Measurements from ENCODE around the gene USP4. TPM values are rescaled to one million over a fixed set of nuclear protein-coding genes. Genes with fewer than 3 reads are reported as not detected.
"Not testable (repeated sequence)": the region's sequence is repeated elsewhere in the genome, so short reads cannot be mapped to it uniquely, and the experiment has no call there.

USP4 gene
- total RNA-seq, 1 experiment from 2014 or later = 32.8 TPM

DNA sequence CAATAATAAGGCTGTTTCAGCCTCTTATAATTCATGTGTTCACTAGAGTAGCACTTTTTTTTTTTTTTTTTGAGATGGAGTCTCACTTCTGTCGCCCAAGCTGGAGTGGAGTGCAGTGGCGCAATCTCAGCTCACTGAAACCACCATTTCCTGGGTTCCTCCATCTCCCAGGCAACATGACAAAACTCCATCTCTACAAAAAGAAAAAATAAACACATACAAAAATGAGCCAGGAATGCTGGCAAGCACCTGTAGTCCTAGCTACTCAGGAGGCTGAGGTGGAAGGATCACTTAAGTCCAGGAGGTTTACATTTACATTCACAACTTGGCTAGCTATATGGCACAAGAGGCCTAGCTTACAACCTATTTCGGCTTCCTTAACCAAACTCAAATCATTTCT is 6.8 kb downstream of the USP4 start:
- CTCF ChIA-PET = no interaction called here
- H3K9me3 ChIP-seq (ENCODE audit: low read depth, low read length, poor library complexity, severe bottlenecking) = no peaks in the 10 kb centered on the region
- no peaks in the 10 kb centered on the region for H3K4me1 ChIP-seq (ENCODE audit: insufficient read depth, low read length, poor library complexity, severe bottlenecking)
- DNase-seq (ENCODE audit: low spot score) = no peak
- intact Hi-C loops (cut with micrococcal nuclease; ENCODE audit: unreplicated experiment) = no loop called here
- POLR2A ChIA-PET (ENCODE audit: low non-redundant PET) = no interaction called here
- BruUV-seq (replicated peaks) = no TSS peak
- no peak overlapping the region for H3K27ac ChIP-seq (ENCODE audit: low read depth, low read length, poor library complexity, severe bottlenecking)
- no peak overlapping the region for H3K4me3 ChIP-seq (ENCODE audit: low read depth, low read length, poor library complexity, severe bottlenecking)
- no peak for TF ChIP-seq EZH2 (IDR thresholded peaks at IDR 0.05; ENCODE audit: borderline replicate concordance, low read depth, low read length, poor library complexity, severe bottlenecking)
- TF ChIP-seq, protein P1, sequence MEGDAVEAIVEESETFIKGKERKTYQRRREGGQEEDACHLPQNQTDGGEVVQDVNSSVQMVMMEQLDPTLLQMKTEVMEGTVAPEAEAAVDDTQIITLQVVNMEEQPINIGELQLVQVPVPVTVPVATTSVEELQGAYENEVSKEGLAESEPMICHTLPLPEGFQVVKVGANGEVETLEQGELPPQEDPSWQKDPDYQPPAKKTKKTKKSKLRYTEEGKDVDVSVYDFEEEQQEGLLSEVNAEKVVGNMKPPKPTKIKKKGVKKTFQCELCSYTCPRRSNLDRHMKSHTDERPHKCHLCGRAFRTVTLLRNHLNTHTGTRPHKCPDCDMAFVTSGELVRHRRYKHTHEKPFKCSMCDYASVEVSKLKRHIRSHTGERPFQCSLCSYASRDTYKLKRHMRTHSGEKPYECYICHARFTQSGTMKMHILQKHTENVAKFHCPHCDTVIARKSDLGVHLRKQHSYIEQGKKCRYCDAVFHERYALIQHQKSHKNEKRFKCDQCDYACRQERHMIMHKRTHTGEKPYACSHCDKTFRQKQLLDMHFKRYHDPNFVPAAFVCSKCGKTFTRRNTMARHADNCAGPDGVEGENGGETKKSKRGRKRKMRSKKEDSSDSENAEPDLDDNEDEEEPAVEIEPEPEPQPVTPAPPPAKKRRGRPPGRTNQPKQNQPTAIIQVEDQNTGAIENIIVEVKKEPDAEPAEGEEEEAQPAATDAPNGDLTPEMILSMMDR (conservative IDR thresholded peaks at IDR 0.05; ENCODE audit: low read depth, low read length) = no peak
- no peaks in the 10 kb centered on the region for H3K27me3 ChIP-seq (replicated peaks; ENCODE audit: insufficient read depth, low read depth, low read length, poor library complexity)
- peaks cover 9% of the 10 kb centered on the region for H3K36me3 ChIP-seq (ENCODE audit: insufficient read depth, low read length, poor library complexity, severe bottlenecking)

DNA sequence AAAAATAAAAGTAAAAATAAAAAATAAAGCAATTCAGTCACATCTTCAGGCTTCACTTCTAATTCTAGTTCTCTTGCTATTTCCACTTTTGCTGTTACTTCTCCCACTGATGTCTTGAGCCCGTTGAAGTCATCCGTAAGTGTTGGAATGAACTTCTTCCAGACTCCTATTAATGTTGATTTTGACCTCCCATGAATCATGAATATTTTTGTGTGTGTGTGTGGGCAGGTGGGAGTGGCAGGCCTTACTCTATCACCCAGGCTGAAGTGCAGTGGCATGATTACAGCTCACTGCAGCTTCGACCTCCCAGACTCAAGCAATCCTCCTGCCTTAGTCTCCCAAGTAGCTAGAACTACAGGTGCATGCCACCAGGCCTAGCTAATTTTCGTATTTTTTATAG is 10.7 kb downstream of the USP4 start:
- H3K27me3 ChIP-seq (replicated peaks; ENCODE audit: insufficient read depth, low read depth, low read length, poor library complexity) = no peaks in the 10 kb centered on the region
- CTCF ChIA-PET = no interaction called here
- no peak overlapping the region for H3K4me3 ChIP-seq (ENCODE audit: low read depth, low read length, poor library complexity, severe bottlenecking)
- no TSS peak for BruUV-seq (replicated peaks)
- POLR2A ChIA-PET (ENCODE audit: low non-redundant PET) = no interaction called here
- H3K36me3 ChIP-seq (ENCODE audit: insufficient read depth, low read length, poor library complexity, severe bottlenecking) = peaks cover 18% of the 10 kb centered on the region
- H3K9me3 ChIP-seq (ENCODE audit: low read depth, low read length, poor library complexity, severe bottlenecking) = no peaks in the 10 kb centered on the region
- DNase-seq (ENCODE audit: low spot score) = no peak
- TF ChIP-seq EZH2 (IDR thresholded peaks at IDR 0.05; ENCODE audit: borderline replicate concordance, low read depth, low read length, poor library complexity, severe bottlenecking) = no peak
- TF ChIP-seq, protein P1 (conservative IDR thresholded peaks at IDR 0.05; ENCODE audit: low read depth, low read length) = no peak
- intact Hi-C loops (cut with micrococcal nuclease; ENCODE audit: unreplicated experiment) = no loop called here
- H3K27ac ChIP-seq (ENCODE audit: low read depth, low read length, poor library complexity, severe bottlenecking) = no peak overlapping the region
- no peaks in the 10 kb centered on the region for H3K4me1 ChIP-seq (ENCODE audit: insufficient read depth, low read length, poor library complexity, severe bottlenecking)

DNA sequence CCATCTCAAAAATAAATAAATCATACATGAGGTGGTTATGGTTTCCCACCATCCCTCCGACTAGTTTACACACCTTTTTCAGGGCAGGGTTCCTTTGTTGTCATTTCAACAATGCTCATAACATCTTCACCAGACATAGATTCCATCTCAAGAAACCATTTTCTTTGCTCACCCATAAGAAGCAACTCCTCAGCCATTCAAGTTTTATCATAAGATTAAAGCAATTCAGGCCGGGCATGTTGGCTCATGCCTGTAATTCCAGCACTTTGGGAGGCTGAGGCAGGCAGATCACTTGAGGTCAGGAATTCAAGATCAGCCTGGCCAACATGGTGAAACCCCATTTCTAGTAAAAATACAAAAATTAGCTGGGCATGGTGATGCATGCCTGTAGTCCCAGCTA is 11.5 kb downstream of the USP4 start:
- intact Hi-C loops (cut with micrococcal nuclease; ENCODE audit: unreplicated experiment) = not testable (repeated sequence)
- peaks cover 16% of the 10 kb centered on the region for H3K36me3 ChIP-seq (ENCODE audit: insufficient read depth, low read length, poor library complexity, severe bottlenecking)

DNA sequence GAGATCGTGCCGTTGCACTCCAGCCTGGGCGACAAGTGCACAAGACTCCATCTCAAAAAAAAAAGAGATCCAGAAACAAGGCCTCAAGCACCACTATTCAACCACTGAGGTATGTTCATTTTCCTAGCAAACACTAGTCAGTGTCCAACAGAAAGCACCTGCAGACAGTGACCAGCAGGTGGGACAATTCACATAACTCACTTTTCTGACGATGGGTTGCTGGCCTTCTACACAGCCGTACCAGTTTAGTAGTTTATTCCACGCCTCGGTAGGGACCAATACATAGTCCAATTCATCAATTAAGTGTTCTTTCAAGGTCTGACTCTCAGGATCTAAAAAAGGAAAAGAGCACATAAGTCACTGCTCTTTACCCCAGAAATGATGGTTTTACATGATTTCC is 12.4 kb downstream of the USP4 start:
- Histone ChIP-seq H3K4me3 (ENCODE audit: low read depth, low read length, poor library complexity, severe bottlenecking) (no peak overlapping the region), H3K4me1 (ENCODE audit: insufficient read depth, low read length, poor library complexity, severe bottlenecking) (no peaks in the 10 kb centered on the region), H3K27me3 (replicated peaks; ENCODE audit: insufficient read depth, low read depth, low read length, poor library complexity) (no peaks in the 10 kb centered on the region), H3K9me3 (ENCODE audit: low read depth, low read length, poor library complexity, severe bottlenecking) (no peaks in the 10 kb centered on the region), H3K36me3 (ENCODE audit: insufficient read depth, low read length, poor library complexity, severe bottlenecking) (peaks cover 16% of the 10 kb centered on the region), H3K27ac (ENCODE audit: low read depth, low read length, poor library complexity, severe bottlenecking) (no peak overlapping the region)
- no peak for DNase-seq (ENCODE audit: low spot score)
- no TSS peak for BruUV-seq (replicated peaks)
- ChIA-PET POLR2A (ENCODE audit: low non-redundant PET) (no interaction called here), CTCF (no interaction called here)
- intact Hi-C loops (cut with micrococcal nuclease; ENCODE audit: unreplicated experiment) = no loop called here
- no peak for TF ChIP-seq EZH2 (IDR thresholded peaks at IDR 0.05; ENCODE audit: borderline replicate concordance, low read depth, low read length, poor library complexity, severe bottlenecking)
- TF ChIP-seq, protein P1 (conservative IDR thresholded peaks at IDR 0.05; ENCODE audit: low read depth, low read length) = no peak

More for the DNA sequence above, 11.5 kb downstream of the USP4 start:
- DNase-seq (ENCODE audit: low spot score); BruUV-seq (replicated peaks); H3K27ac ChIP-seq (ENCODE audit: low read depth, low read length, poor library complexity, severe bottlenecking); H3K4me3 ChIP-seq (ENCODE audit: low read depth, low read length, poor library complexity, severe bottlenecking); H3K9me3 ChIP-seq (ENCODE audit: low read depth, low read length, poor library complexity, severe bottlenecking); POLR2A ChIA-PET (ENCODE audit: low non-redundant PET); H3K27me3 ChIP-seq (replicated peaks; ENCODE audit: insufficient read depth, low read depth, low read length, poor library complexity); H3K4me1 ChIP-seq (ENCODE audit: insufficient read depth, low read length, poor library complexity, severe bottlenecking); CTCF ChIA-PET: not testable (repeated sequence)

Measured in A673 (cell line).